Caco-2 (cell line): ENCODE measurements around the gene RNF166. TPM values are rescaled to one million over a fixed set of nuclear protein-coding genes. Genes with fewer than 3 reads are reported as not detected.

Experiments
- BruUV-seq: library from RNA; stranded (reverse); fragments of 400-500 nt; replicated peaks from 2 replicates; lab custom pipeline; 2021; lab: Mats Ljungman, UMichigan
- CTCF ChIA-PET: fragments of 300-600 bp; sonication (Branson Sonifier 250); formaldehyde crosslinking; loops from one replicate; lab custom pipeline; 2022; ENCODE audit warnings: antibody characterized with exemption; lab: Charles Lee
- POLR2A ChIA-PET: fragments of 300-600 bp; sonication (Branson Sonifier 250); formaldehyde crosslinking; loops from one replicate; lab custom pipeline; 2022; ENCODE audit warnings: antibody characterized with exemption; lab: Charles Lee
- DNase-seq, 2 experiments: peaks; one replicate each; pipeline versions ENCODE4 v3.0.0 to v3.0.0-alpha.2; 2020 to 2022
- H3K27me3 ChIP-seq: replicated peaks from 2 replicates; pipeline ENCODE4 v1.6.0; 2011; ENCODE audit warnings: low read length; ENCODE audit not compliant: control insufficient read depth, insufficient read depth
- H3K36me3 ChIP-seq: 2 replicates; pipeline ENCODE4 v1.5.1; 2011; ENCODE audit warnings: low read length; ENCODE audit not compliant: control insufficient read depth, insufficient read depth
- H3K4me1 ChIP-seq: fragments of 250-450 bp; sonication (Bioruptor Pico); 2 replicates; pipeline ENCODE4 v1.5.1; 2020; ENCODE audit warnings: mild to moderate bottlenecking
- H3K4me3 ChIP-seq: 2 replicates; pipeline ENCODE4 v1.5.1; 2011; ENCODE audit warnings: low read depth, mild to moderate bottlenecking, control low read depth, low read length
- H3K9me3 ChIP-seq: fragments of 250-450 bp; sonication (Bioruptor Pico); 2 replicates; pipeline ENCODE4 v1.5.1; 2020; ENCODE audit warnings: mild to moderate bottlenecking, moderate library complexity
- H3K27ac Mint-ChIP-seq: one replicate; pipeline ENCODE4 v1.8.0; 2022; ENCODE audit warnings: mixed read lengths; ENCODE audit not compliant: unreplicated experiment
- H3K27me3 Mint-ChIP-seq: one replicate; pipeline ENCODE4 v1.8.0; 2022; ENCODE audit warnings: mixed read lengths; ENCODE audit not compliant: insufficient read depth, unreplicated experiment
- H3K36me3 Mint-ChIP-seq: one replicate; pipeline ENCODE4 v1.8.0; 2022; ENCODE audit warnings: mild to moderate bottlenecking, mixed read lengths; ENCODE audit not compliant: insufficient read depth, unreplicated experiment
- H3K4me1 Mint-ChIP-seq: one replicate; pipeline ENCODE4 v1.8.0; 2022; ENCODE audit warnings: low read depth, mixed read lengths; ENCODE audit not compliant: unreplicated experiment
- H3K4me3 Mint-ChIP-seq: one replicate; pipeline ENCODE4 v1.8.0; 2022; ENCODE audit warnings: mild to moderate bottlenecking, moderate library complexity, mixed read lengths; ENCODE audit not compliant: unreplicated experiment
- H3K9me3 Mint-ChIP-seq: one replicate; pipeline ENCODE4 v1.8.0; 2022; ENCODE audit warnings: mixed read lengths; ENCODE audit not compliant: unreplicated experiment
- CTCF ChIP-seq, 2 experiments: fragments of 200-600 bp in 1 of 2; IDR thresholded peaks; 1 replicate in 1 of 2; 2 replicates in 1 of 2; pipeline versions ENCODE4 v1.5.1 to v1.8.0; 2011 to 2022; ENCODE audit warnings: antibody characterized with exemption in 1 of 2, control low read depth in 1 of 2, inconsistent platforms in 1 of 2, low read depth in 1 of 2, low read length in 1 of 2, mild to moderate bottlenecking in 1 of 2, moderate library complexity in 1 of 2; ENCODE audit not compliant: insufficient read depth in 1 of 2, severe bottlenecking in 1 of 2, unreplicated experiment in 1 of 2
- intact Hi-C: fragments of 100-400 bp; cut with micrococcal nuclease; formaldehyde crosslinking; loops from one replicate; pipeline ENCODE4 v1.10.0; 2022; ENCODE audit not compliant: unreplicated experiment
- total RNA-seq: library from RNA; stranded (reverse); gene quantifications from 2 replicates; pipeline ENCODE4 v1.2.3, GENCODE V29; 2022

RNF166 gene
- total RNA-seq, 1 experiment from 2014 or later: 37.3 TPM

- no peaks in the 10 kb centered on the region for H3K9me3 ChIP-seq
- no peaks in the 10 kb centered on the region for H3K4me1 ChIP-seq
- ChIA-PET POLR2A (no interaction called here), CTCF (no interaction called here)
- intact Hi-C loops: no loop called here
- no TSS peak for BruUV-seq
- H3K4me3 Mint-ChIP-seq: no peak overlapping the region
- H3K4me1 Mint-ChIP-seq: no peaks in the 10 kb centered on the region
- no peak for TF ChIP-seq CTCF (IDR thresholded peaks at IDR 0.05; ENCODE audit: insufficient read depth in 1 of 2, low read depth in 1 of 2, low read length in 1 of 2, severe bottlenecking in 1 of 2, unreplicated experiment in 1 of 2)
- no peaks in the 10 kb centered on the region for H3K27me3 ChIP-seq
- H3K9me3 Mint-ChIP-seq: no peaks in the 10 kb centered on the region
- peaks cover 6% of the 10 kb centered on the region for H3K36me3 ChIP-seq
- peaks cover 48% of the 10 kb centered on the region for H3K36me3 Mint-ChIP-seq
- no peak for DNase-seq
- H3K4me3 ChIP-seq: no peak overlapping the region
- H3K27me3 Mint-ChIP-seq: no peaks in the 10 kb centered on the region
- no peak overlapping the region for H3K27ac Mint-ChIP-seq
These were observed 26.2 kb upstream of the RNF166 start for GRCh38 chr16:88732172-88732960.

GRCh38 chr16:88731699-88732098 lies 25.5 kb upstream of the RNF166 start:
- Mint-ChIP-seq H3K27me3 (no peaks in the 10 kb centered on the region), H3K27ac (peak overlapping the region; percentile 61), H3K4me1 (no peaks in the 10 kb centered on the region), H3K4me3 (peak overlapping the region; percentile 45), H3K9me3 (no peaks in the 10 kb centered on the region), H3K36me3 (peaks cover 54% of the 10 kb centered on the region)
- no peak for TF ChIP-seq CTCF (IDR thresholded peaks at IDR 0.05; ENCODE audit: insufficient read depth in 1 of 2, low read depth in 1 of 2, low read length in 1 of 2, severe bottlenecking in 1 of 2, unreplicated experiment in 1 of 2)
- Histone ChIP-seq H3K36me3 (peaks cover 6% of the 10 kb centered on the region), H3K4me1 (no peaks in the 10 kb centered on the region), H3K27me3 (no peaks in the 10 kb centered on the region), H3K9me3 (no peaks in the 10 kb centered on the region), H3K4me3 (no peak overlapping the region)
- intact Hi-C loops: no loop called here
- BruUV-seq: no TSS peak
- DNase-seq: no peak
- CTCF ChIA-PET: no interaction called here
- POLR2A ChIA-PET: no interaction called here

- Histone ChIP-seq H3K4me3 (no peak overlapping the region), H3K27me3 (no peaks in the 10 kb centered on the region), H3K36me3 (peaks cover 4% of the 10 kb centered on the region), H3K9me3 (no peaks in the 10 kb centered on the region), H3K4me1 (no peaks in the 10 kb centered on the region)
- no peaks in the 10 kb centered on the region for H3K9me3 Mint-ChIP-seq
- intact Hi-C loops: no loop called here
- peaks cover 60% of the 10 kb centered on the region for H3K36me3 Mint-ChIP-seq
- ChIA-PET POLR2A (no interaction called here), CTCF (no interaction called here)
- H3K4me1 Mint-ChIP-seq: no peaks in the 10 kb centered on the region
- no peaks in the 10 kb centered on the region for H3K27me3 Mint-ChIP-seq
- H3K4me3 Mint-ChIP-seq: peak overlapping the region; percentile 45
- H3K27ac Mint-ChIP-seq: peak overlapping the region; percentile 61
- no peak for TF ChIP-seq CTCF (IDR thresholded peaks at IDR 0.05; ENCODE audit: insufficient read depth in 1 of 2, low read depth in 1 of 2, low read length in 1 of 2, severe bottlenecking in 1 of 2, unreplicated experiment in 1 of 2)
- DNase-seq: no peak
- BruUV-seq: no TSS peak
These were observed 24.7 kb upstream of the RNF166 start for GRCh38 chr16:88730632-88731607.
